Hematopoietic multipotent progenitor cell treated with erythropoietin and hydrocortisone succinate and interleukin-3 and kit ligand, for 4 days (in vitro differentiated cells): ENCODE results near the gene ANKDD1B.

Experiments used
- DNase-seq: peaks from one replicate; pipeline ENCODE4 v3.0.0-alpha.2; 2015

ANKDD1B gene

GRCh38 chr5:75707911-75708509, 96.8 kb downstream of the ANKDD1B start:
- no peak for DNase-seq

GRCh38 chr5:75710637-75711036, 99.4 kb downstream of the ANKDD1B start:
- DNase-seq: peak; percentile 70

GRCh38 chr5:75711151-75711550, 99.9 kb downstream of the ANKDD1B start:
- peak; percentile 67 for DNase-seq

- DNase-seq: no peak
Measured at GRCh38 chr5:75712091-75712490, 100.8 kb downstream of the ANKDD1B start.

GRCh38 chr5:75716715-75717081, 105.4 kb downstream of the ANKDD1B start:
- DNase-seq: no peak

- DNase-seq: peak; percentile 99
Measured at GRCh38 chr5:75717082-75717922, 106.0 kb downstream of the ANKDD1B start, which contains the start of gene POC5. TSS of gene POC5 (minus strand) at chr5:75717437. CDS start at chr5:75712937, 4,500 bp downstream.

- no peak for DNase-seq
Measured at GRCh38 chr5:75720882-75721281, 109.6 kb downstream of the ANKDD1B start.
